Vagina (tissue), 2 donors: ENCODE measurements around the gene BCDIN3D.

Source experiments
- POLR2A ChIP-seq, 2 donors: fragments of 450-650 bp; IDR thresholded peaks; one replicate each; pipeline ENCODE4 v1.6.1; 2017; ENCODE audit warnings: antibody characterized with exemption in 2 of 2, mild to moderate bottlenecking in 2 of 2, moderate library complexity in 2 of 2
- POLR2AphosphoS5 ChIP-seq, 2 donors: sonication (generic); formaldehyde crosslinking; IDR thresholded peaks; one replicate each; pipeline ENCODE4 v1.9.0; 2017; ENCODE audit warnings: antibody characterized with exemption in 2 of 2, mild to moderate bottlenecking in 2 of 2, low read depth in 1 of 2; ENCODE audit not compliant: insufficient read depth in 1 of 2
- TF ChIP-seq, protein P1 (sequence below), 3 experiments: fragments of 450-650 bp in 2 of 3; fragments of 200-600 bp in 1 of 3; sonication (generic) in 1 of 3; IDR thresholded peaks; one replicate each; pipeline ENCODE4 v1.5.1; 2017 to 2019; ENCODE audit warnings: antibody characterized with exemption in 3 of 3, mild to moderate bottlenecking in 2 of 3, moderate library complexity in 2 of 3

DNA sequence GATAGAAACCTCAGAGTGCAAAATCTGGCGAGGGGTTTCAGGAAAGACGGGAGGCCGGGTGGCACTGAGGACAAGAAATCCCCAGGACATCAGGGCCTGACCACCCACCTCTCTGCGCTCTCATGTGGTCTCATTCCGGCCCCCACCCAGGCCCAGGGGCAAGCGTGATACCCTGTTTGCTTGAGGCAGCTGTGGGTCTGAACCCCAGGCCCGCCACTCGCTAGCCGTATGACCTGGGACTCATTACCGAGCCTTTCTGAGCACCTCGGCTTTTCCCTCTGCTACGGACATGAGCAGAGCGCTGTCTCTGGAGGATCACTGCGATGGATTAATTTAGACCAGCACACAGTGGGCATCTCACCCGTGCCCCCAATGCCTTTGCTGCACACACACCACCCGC lies 25.5 kb upstream of the BCDIN3D start:
- TF ChIP-seq, protein P1, sequence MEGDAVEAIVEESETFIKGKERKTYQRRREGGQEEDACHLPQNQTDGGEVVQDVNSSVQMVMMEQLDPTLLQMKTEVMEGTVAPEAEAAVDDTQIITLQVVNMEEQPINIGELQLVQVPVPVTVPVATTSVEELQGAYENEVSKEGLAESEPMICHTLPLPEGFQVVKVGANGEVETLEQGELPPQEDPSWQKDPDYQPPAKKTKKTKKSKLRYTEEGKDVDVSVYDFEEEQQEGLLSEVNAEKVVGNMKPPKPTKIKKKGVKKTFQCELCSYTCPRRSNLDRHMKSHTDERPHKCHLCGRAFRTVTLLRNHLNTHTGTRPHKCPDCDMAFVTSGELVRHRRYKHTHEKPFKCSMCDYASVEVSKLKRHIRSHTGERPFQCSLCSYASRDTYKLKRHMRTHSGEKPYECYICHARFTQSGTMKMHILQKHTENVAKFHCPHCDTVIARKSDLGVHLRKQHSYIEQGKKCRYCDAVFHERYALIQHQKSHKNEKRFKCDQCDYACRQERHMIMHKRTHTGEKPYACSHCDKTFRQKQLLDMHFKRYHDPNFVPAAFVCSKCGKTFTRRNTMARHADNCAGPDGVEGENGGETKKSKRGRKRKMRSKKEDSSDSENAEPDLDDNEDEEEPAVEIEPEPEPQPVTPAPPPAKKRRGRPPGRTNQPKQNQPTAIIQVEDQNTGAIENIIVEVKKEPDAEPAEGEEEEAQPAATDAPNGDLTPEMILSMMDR (IDR thresholded peaks at IDR 0.05) = no peak
- TF ChIP-seq POLR2AphosphoS5 (IDR thresholded peaks at IDR 0.05; ENCODE audit: insufficient read depth in 1 of 2, low read depth in 1 of 2) (no peak), POLR2A (IDR thresholded peaks at IDR 0.05) (no peak)
